B cell (primary cell): ENCODE results near the gene COL16A1. TPM values are rescaled to one million over a fixed set of nuclear protein-coding genes. Genes with fewer than 3 reads are reported as not detected.

Experiments used
- ATAC-seq: fragments of 200-7000 bp; cut with Tn5 transposase; one replicate; pipeline ENCODE4 v1.10.0; 2021; ENCODE audit warnings: low read depth, mild to moderate bottlenecking, moderate number of reproducible peaks, moderate library complexity
- CTCF ChIA-PET: fragments of 350-600 bp; sonication (Branson Sonifier 250); formaldehyde crosslinking; loops from one replicate; lab custom pipeline; 2021; ENCODE audit warnings: antibody characterized with exemption, inconsistent platforms; lab: Charles Lee
- POLR2A ChIA-PET: fragments of 350-600 bp; sonication (Branson Sonifier 250); formaldehyde crosslinking; loops from one replicate; lab custom pipeline; 2021; ENCODE audit warnings: antibody characterized with exemption; lab: Charles Lee
- DNase-seq: peaks from one replicate; pipeline ENCODE4 v3.0.0; 2013
- H2AFZ ChIP-seq: 2 replicates; pipeline ENCODE4 v1.6.1; 2012; ENCODE audit warnings: mild to moderate bottlenecking, low read depth, low read length; ENCODE audit not compliant: insufficient read depth, poor library complexity, severe bottlenecking
- H3K27ac ChIP-seq, 2 donors: 1 replicate in 1 of 2; 2 replicates in 1 of 2; pipeline ENCODE4 v1.5.1; 2012 to 2013; ENCODE audit warnings: low read length in 2 of 2, mild to moderate bottlenecking in 2 of 2, moderate library complexity in 1 of 2
- H3K27me3 ChIP-seq, 4 experiments: fragments of 200-600 bp in 1 of 4; sonication (generic) in 1 of 4; replicated peaks in 1 of 4; 1 replicate in 2 of 4; 2 replicates in 2 of 4; pipeline versions ENCODE4 v1.6.1 to v1.7.0; 2013 to 2016; ENCODE audit warnings: low read length in 3 of 4, mild to moderate bottlenecking in 2 of 4, mixed read lengths in 1 of 4, moderate library complexity in 1 of 4; ENCODE audit not compliant: insufficient read depth in 4 of 4, control insufficient read depth in 3 of 4; ENCODE audit errors: control extremely low read depth in 1 of 4
- H3K36me3 ChIP-seq, 2 experiments: replicated peaks in 1 of 2; 1 replicate in 1 of 2; 2 replicates in 1 of 2; pipeline versions ENCODE4 v1.6.1 to v1.7.1; 2013; ENCODE audit warnings: low read length in 1 of 2; ENCODE audit not compliant: insufficient read depth in 2 of 2, control insufficient read depth in 1 of 2; ENCODE audit errors: control extremely low read depth in 1 of 2, extremely low read depth in 1 of 2
- H3K4me1 ChIP-seq, 2 donors: fragments of 200-600 bp in 1 of 2; sonication (generic) in 1 of 2; 1 replicate in 1 of 2; 2 replicates in 1 of 2; pipeline versions ENCODE4 v1.5.1 to v1.6.1; 2013 to 2017; ENCODE audit warnings: low read length in 2 of 2; ENCODE audit not compliant: control insufficient read depth in 2 of 2, insufficient read depth in 2 of 2
- H3K4me2 ChIP-seq: replicated peaks from 2 replicates; pipeline ENCODE3; 2012; ENCODE audit warnings: mild to moderate bottlenecking, low read depth, low read length; ENCODE audit not compliant: poor library complexity, severe bottlenecking
- H3K4me3 ChIP-seq, 5 experiments: fragments of 200-600 bp in 1 of 5; sonication (generic) in 1 of 5; 1 replicate in 3 of 5; 2 replicates in 2 of 5; pipeline versions ENCODE4 v1.5.1 to v1.7.0; 2011 to 2016; ENCODE audit warnings: low read length in 4 of 5, mild to moderate bottlenecking in 4 of 5, low read depth in 2 of 5, control low read depth in 1 of 5, moderate library complexity in 1 of 5; ENCODE audit not compliant: insufficient read depth in 1 of 5; ENCODE audit errors: control extremely low read depth in 1 of 5, extremely low read depth in 1 of 5
- H3K79me2 ChIP-seq: fragments of 200-600 bp; sonication (generic); one replicate; pipeline ENCODE4 v1.6.0; 2016; ENCODE audit warnings: low read length; ENCODE audit not compliant: control insufficient read depth, insufficient read depth
- H3K9ac ChIP-seq: fragments of 200-600 bp; sonication (generic); 2 replicates; pipeline ENCODE4 v1.6.1; 2017; ENCODE audit warnings: mild to moderate bottlenecking, low read length, moderate library complexity
- H3K9me3 ChIP-seq, 3 donors: one replicate each; pipeline versions ENCODE4 v1.6.1 to v1.7.1; 2013; ENCODE audit warnings: low read length in 2 of 3; ENCODE audit not compliant: control insufficient read depth in 2 of 3, insufficient read depth in 1 of 3; ENCODE audit errors: control extremely low read depth in 1 of 3
- H4K20me1 ChIP-seq: 2 replicates; pipeline ENCODE4 v1.6.0; 2012; ENCODE audit warnings: mild to moderate bottlenecking, low read length; ENCODE audit not compliant: insufficient read depth, control insufficient read depth, poor library complexity, severe bottlenecking
- H3K27ac Mint-ChIP-seq: one replicate; pipeline ENCODE4 v1.8.0; 2021; ENCODE audit warnings: mixed read lengths
- H3K27me3 Mint-ChIP-seq: one replicate; pipeline ENCODE4 v1.8.0; 2021; ENCODE audit warnings: mixed read lengths
- H3K4me1 Mint-ChIP-seq: one replicate; pipeline ENCODE4 v1.8.0; 2021; ENCODE audit warnings: mixed read lengths
- H3K4me3 Mint-ChIP-seq: one replicate; pipeline ENCODE4 v1.8.0; 2021; ENCODE audit warnings: mixed read lengths
- H3K9me3 Mint-ChIP-seq: one replicate; pipeline ENCODE4 v1.8.0; 2022; ENCODE audit warnings: mixed read lengths; ENCODE audit not compliant: insufficient read depth
- CTCF ChIP-seq: fragments of 200-600 bp; IDR thresholded peaks from one replicate; pipeline ENCODE4 v1.8.0; 2022; ENCODE audit warnings: antibody characterized with exemption, mild to moderate bottlenecking
- EZH2 ChIP-seq: IDR thresholded peaks from 2 replicates; pipeline ENCODE4 v1.6.1; 2012; ENCODE audit warnings: borderline replicate concordance, low read depth, mild to moderate bottlenecking, moderate library complexity, low read length; ENCODE audit not compliant: insufficient read depth, poor library complexity, severe bottlenecking
- WGBS: methylation state at CpG from one replicate; pipeline ENCODE4 v1.1.5; 2013; ENCODE audit warnings: missing lambda C conversion rate; ENCODE audit not compliant: insufficient coverage; 5-methylcytosine and 5-hydroxymethylcytosine counted together
- intact Hi-C: fragments of 100-400 bp; cut with micrococcal nuclease; formaldehyde crosslinking; loops from one replicate; pipeline ENCODE4 v1.10.0; 2022
- polyA plus RNA-seq: library from polyadenylated mRNA; depleted of rRNA; stranded (reverse); fragments of >200 nt; gene quantifications from 2 replicates; pipeline ENCODE4 v1.2.3, GENCODE V29; 2012
- total RNA-seq, 2 donors: library from RNA; stranded (reverse); fragments of 120-200 nt in 1 of 2; gene quantifications; 1 replicate in 1 of 2; 2 replicates in 1 of 2; pipeline versions ENCODE4 v1.2.3 to v1.2.4, GENCODE V29; 2013 to 2022

The COL16A1 gene
- total and polyA plus RNA-seq, 2 donors (not counting 1 experiment from before 2014, with no cell fraction given), result 0.07 TPM; not detected in 1

DNA sequence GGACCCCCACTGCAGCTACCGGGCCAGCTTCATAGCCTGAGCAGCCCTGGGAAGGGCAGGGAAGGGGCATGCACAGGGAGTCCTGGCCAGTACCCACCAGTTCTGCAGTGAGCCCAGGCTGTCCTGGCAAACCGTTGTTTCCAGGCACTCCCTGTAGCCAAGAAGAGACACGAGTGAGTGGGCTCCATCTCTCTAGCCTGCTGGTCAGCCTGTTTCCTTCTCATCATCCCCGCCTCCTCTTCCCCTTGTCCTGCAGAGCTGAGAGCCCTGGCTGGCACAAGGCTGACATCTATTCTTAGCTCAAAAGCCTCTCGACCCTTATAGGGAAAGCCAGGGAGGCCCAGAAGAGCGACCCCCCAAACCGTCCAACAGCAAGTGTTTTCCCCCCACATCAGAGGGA lies 28.7 kb downstream of the COL16A1 start:
- intact Hi-C loops, result no loop called here
- H3K9me3 Mint-ChIP-seq, result no peaks in the 10 kb centered on the region
- ATAC-seq (no peak), DNase-seq (no peak)
- H3K9me3 ChIP-seq, result no peaks in the 10 kb centered on the region
- peaks cover 0 to 17% (median 4%) of the 10 kb centered on the region in 4 experiments for H3K27me3 ChIP-seq
- peaks cover 2% of the 10 kb centered on the region for H3K4me1 Mint-ChIP-seq
- no peak overlapping the region for H3K4me2 ChIP-seq
- H2AFZ ChIP-seq, result no peak overlapping the region
- no peaks in the 10 kb centered on the region for H3K79me2 ChIP-seq
- no peak overlapping the region for H3K4me3 Mint-ChIP-seq
- H3K27ac Mint-ChIP-seq, result no peak overlapping the region
- ChIA-PET POLR2A (no interaction called here), CTCF (interaction anchor here (1.4 kb wide), 1 partner anchor 388 kb away, joined by 3 read pairs; no protein-coding TSS in a partner anchor)
- no peak for TF ChIP-seq CTCF
- TF ChIP-seq EZH2, result no peak
- peaks cover 32% of the 10 kb centered on the region for H3K27me3 Mint-ChIP-seq
- peaks cover 4 to 5% of the 10 kb centered on the region in 2 donors for H3K4me1 ChIP-seq
- WGBS, result 93% methylated on average over 4 of the region's 7 CpGs
- no peaks in the 10 kb centered on the region for H4K20me1 ChIP-seq
- no peak overlapping the region for H3K4me3 ChIP-seq
- no peaks in the 10 kb centered on the region for H3K36me3 ChIP-seq
- H3K9ac ChIP-seq, result no peak overlapping the region
- no peak overlapping the region for H3K27ac ChIP-seq

DNA sequence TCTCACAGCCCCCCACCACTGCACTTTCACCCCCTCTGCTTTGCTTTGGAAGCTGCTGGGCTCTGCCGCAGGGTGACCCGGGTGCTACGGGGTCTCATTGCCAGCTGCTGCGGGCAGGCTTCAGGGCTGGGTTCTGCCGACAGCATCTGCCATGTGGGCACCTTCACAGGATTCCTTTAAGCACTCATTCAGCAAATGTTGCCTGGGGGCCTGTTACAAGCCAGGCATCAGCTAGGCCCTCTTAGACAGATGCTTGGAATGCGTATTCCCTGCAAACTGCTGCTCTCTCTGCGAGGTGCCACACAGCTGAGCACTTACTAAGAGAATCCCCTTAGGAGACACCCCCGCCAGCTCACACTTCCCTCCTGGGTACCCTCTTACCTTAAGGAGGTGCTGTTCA lies 29.2 kb downstream of the COL16A1 start:
- WGBS, result 80% methylated on average over 7 of the region's 8 CpGs
- no peak overlapping the region for H3K4me2 ChIP-seq
- H4K20me1 ChIP-seq, result no peaks in the 10 kb centered on the region
- no peaks in the 10 kb centered on the region for H3K36me3 ChIP-seq
- no peak overlapping the region for H3K27ac Mint-ChIP-seq
- no peaks in the 10 kb centered on the region for H3K9me3 Mint-ChIP-seq
- H2AFZ ChIP-seq, result no peak overlapping the region
- H3K27ac ChIP-seq, result no peak overlapping the region
- no peak overlapping the region for H3K9ac ChIP-seq
- intact Hi-C loops, result no loop called here
- peaks cover 0 to 21% (median 6%) of the 10 kb centered on the region in 4 experiments for H3K27me3 ChIP-seq
- TF ChIP-seq EZH2 (no peak), CTCF (no peak)
- H3K9me3 ChIP-seq, result no peaks in the 10 kb centered on the region
- no peaks in the 10 kb centered on the region for H3K79me2 ChIP-seq
- H3K4me3 Mint-ChIP-seq, result no peak overlapping the region
- H3K4me1 Mint-ChIP-seq, result peaks cover 6% of the 10 kb centered on the region
- ATAC-seq, result no peak
- POLR2A ChIA-PET, result no interaction called here
- H3K4me3 ChIP-seq, result no peak overlapping the region
- no peak for DNase-seq
- peaks cover 38% of the 10 kb centered on the region for H3K27me3 Mint-ChIP-seq
- H3K4me1 ChIP-seq, result peaks cover 10% of the 10 kb centered on the region in 2 donors
- CTCF ChIA-PET, result interaction anchor here (1.4 to 2.4 kb wide), 2 partner anchors 10 to 389 kb away, joined by 3 to 7 read pairs; no protein-coding TSS in a partner anchor
